Heart right ventricle (tissue), 16 donors: ENCODE measurements around the gene MAGI2. TPM values are rescaled to one million over a fixed set of nuclear protein-coding genes. Genes with fewer than 3 reads are reported as not detected.

Source experiments
- ATAC-seq, 8 donors: fragments of 200-7000 bp; cut with Tn5 transposase; one replicate each; pipeline ENCODE4 v1.9.1; 2020; ENCODE audit warnings: mild to moderate bottlenecking in 8 of 8, moderate library complexity in 8 of 8, moderate number of reproducible peaks in 1 of 8
- DNase-seq, 2 donors: peaks; one replicate each; pipeline ENCODE4 v3.0.0-alpha.2; 2020
- H3K27ac ChIP-seq, 10 donors: fragments of 200-600 bp; sonication (generic) in 2 of 10; one replicate each; pipeline versions ENCODE4 v1.5.0 to v1.8.0; 2020 to 2022; ENCODE audit warnings: mild to moderate bottlenecking in 3 of 10
- H3K27me3 ChIP-seq, 7 donors: fragments of 200-600 bp; one replicate each; pipeline ENCODE4 v1.8.0; 2021 to 2022; ENCODE audit warnings: mild to moderate bottlenecking in 2 of 7
- H3K36me3 ChIP-seq, 9 donors: fragments of 200-600 bp; sonication (generic) in 1 of 9; one replicate each; pipeline versions ENCODE4 v1.5.0 to v1.8.0; 2020 to 2022; ENCODE audit warnings: mild to moderate bottlenecking in 2 of 9
- H3K4me1 ChIP-seq, 9 donors: fragments of 200-600 bp; sonication (generic) in 1 of 9; one replicate each; pipeline versions ENCODE4 v1.5.0 to v1.8.0; 2020 to 2022; ENCODE audit warnings: mild to moderate bottlenecking in 4 of 9
- H3K4me3 ChIP-seq, 10 donors: fragments of 200-600 bp; sonication (generic) in 2 of 10; one replicate each; pipeline versions ENCODE4 v1.5.0 to v1.8.0; 2020 to 2022; ENCODE audit warnings: mild to moderate bottlenecking in 7 of 10, moderate library complexity in 2 of 10
- H3K9me3 ChIP-seq, 11 donors: fragments of 200-600 bp in 10 of 11; sonication (generic) in 2 of 11; one replicate each; pipeline versions ENCODE4 v1.5.0 to v1.8.0; 2013 to 2022; ENCODE audit warnings: mild to moderate bottlenecking in 2 of 11, control low read depth in 1 of 11, moderate library complexity in 1 of 11
- CTCF ChIP-seq, 9 donors: fragments of 200-600 bp; sonication (generic) in 2 of 9; IDR thresholded peaks; one replicate each; pipeline versions ENCODE4 v1.5.0 to v1.8.0; 2021 to 2022; ENCODE audit warnings: antibody characterized with exemption in 9 of 9, mild to moderate bottlenecking in 5 of 9, moderate library complexity in 1 of 9
- WGBS, 2 donors: extraction: QIAGEN DNeasy Blood & Tissue Kit; methylation state at CpG; one replicate each; pipeline ENCODE4 v1.1.7; 2013; ENCODE audit warnings: inconsistent platforms in 1 of 2; 5-methylcytosine and 5-hydroxymethylcytosine counted together
- intact Hi-C, 10 donors: fragments of 100-400 bp; cut with DNase I; formaldehyde crosslinking; loops; one replicate each; pipeline versions ENCODE4 v1.11.1 to v1.14.2; 2022
- polyA plus RNA-seq, 2 donors: library from polyadenylated mRNA; stranded (reverse); fragments of 200-250 nt; gene quantifications; one replicate each; pipeline ENCODE4 v1.2.3, GENCODE V29; 2013
- total RNA-seq, 10 donors: library from RNA; stranded (reverse); fragmentation: NEBNext Ultra II Directional in 3 of 10; extraction: Animal tissue kit (Norgen Biotek cat#: 25700) in 3 of 10; gene quantifications; one replicate each; pipeline versions ENCODE4 v1.2.1 to v1.2.4, GENCODE V29; 2021 to 2023
- donor health status: Arrhythmogenic right ventricular cardiomyopathy.
- donor health status: ischemic (EF 13 %, LVEDD 7.1; RV severe dilation, severe dysfunction).
- donor health status: healthy with polysubstance abuse.
- donor health status: DM: no; HTN: yes; CAD: no.
- donor health status: DM: no; HTN: no; CAD: no.
- donor health status: ischemic (EF 25% LVEDD 6.9; RV normal size, moderate dysfunction).
- donor health status: ischemic (EF 25% LVEDD 5.7; RV mildly dilated, moderate dysfunction).
- donor health status: healthy.
- donor health status: DM: yes; HTN: yes; CAD: no.
- donor health status: Ischemic cardiomyopathy.
- donor health status: ischemic (EF 35%, LVEDD 5.7; RV mildly dilated, moderate dysfunction).
- donor health status: nonischemic (EF 11% LVEDD 7.7; RV severe dilation, severe dysfunction).
- donor health status: DM: yes; HTN: yes; CAD: no.
- donor health status: PGD.
- donor health status: ischemic (EF 29% LVEDD 5.4; RV normal size, mild dysfunction).
- donor health status: nonischemic (EF 23%, LVEDD 6.1; RV moderate dilation, normal function).

The MAGI2 gene
- total and polyA plus RNA-seq, 12 donors, result 0.83 to 6.0 (median 4.1) TPM

GRCh38 chr7:78953726-78954363 is 499.6 kb downstream of the MAGI2 start:
- Histone ChIP-seq H3K36me3 (no peaks in the 10 kb centered on the region), H3K27me3 (no peaks in the 10 kb centered on the region), H3K9me3 (no peaks in the 10 kb centered on the region), H3K4me1 (no peaks in the 10 kb centered on the region), H3K27ac (no peak overlapping the region), H3K4me3 (no peak overlapping the region)
- intact Hi-C loops, result no loop called here
- WGBS, 2 donors, result 80 to 83% methylated on average over 5 of the region's 5 CpGs
- DNase-seq, result no peak
- no peak for ATAC-seq
- TF ChIP-seq CTCF (IDR thresholded peaks at IDR 0.05), result no peak

- intact Hi-C loops, result no loop called here
- Histone ChIP-seq H3K4me1 (no peaks in the 10 kb centered on the region), H3K4me3 (no peak overlapping the region), H3K9me3 (no peaks in the 10 kb centered on the region), H3K27ac (no peak overlapping the region), H3K36me3 (no peaks in the 10 kb centered on the region), H3K27me3 (no peaks in the 10 kb centered on the region)
- WGBS, 2 donors, result 57 to 76% methylated on average over 1 of the region's 1 CpG
- DNase-seq (no peak), ATAC-seq (no peak)
- TF ChIP-seq CTCF (IDR thresholded peaks at IDR 0.05), result no peak
Measured at GRCh38 chr7:78953090-78953489, 500.4 kb downstream of the MAGI2 start.

- intact Hi-C loops, result no loop called here
- Histone ChIP-seq H3K27ac (no peak overlapping the region), H3K4me3 (no peak overlapping the region), H3K36me3 (no peaks in the 10 kb centered on the region), H3K27me3 (no peaks in the 10 kb centered on the region), H3K4me1 (no peaks in the 10 kb centered on the region), H3K9me3 (no peaks in the 10 kb centered on the region)
- ATAC-seq (no peak), DNase-seq (no peak)
- TF ChIP-seq CTCF (IDR thresholded peaks at IDR 0.05), result no peak
- 82% methylated on average over 4 of the region's 4 CpGs for WGBS, 2 donors
Measured at GRCh38 chr7:78939669-78940068, 513.8 kb downstream of the MAGI2 start.

- Histone ChIP-seq H3K4me1 (no peaks in the 10 kb centered on the region), H3K36me3 (no peaks in the 10 kb centered on the region), H3K27me3 (no peaks in the 10 kb centered on the region), H3K4me3 (no peak overlapping the region), H3K27ac (no peak overlapping the region), H3K9me3 (peaks cover 0 to 6% (median 0%) of the 10 kb centered on the region in 11 donors)
- peak in 5 of 9 donors; percentile 15 to 42 (median 33) for TF ChIP-seq CTCF (IDR thresholded peaks at IDR 0.05)
- WGBS, 2 donors, result 12 to 15% methylated on average over 2 of the region's 2 CpGs
- ATAC-seq, result no peak
- intact Hi-C loops, result no loop called here
- DNase-seq, result no peak
Measured at GRCh38 chr7:78924581-78924980, 528.9 kb downstream of the MAGI2 start.
